ENCODE results near the gene RNF167.

GRCh38 chr17:4893721-4894560 is 46.1 kb upstream of the RNF167 start:
- TF ChIP-seq EP300 (IDR thresholded peaks at IDR 0.05; ENCODE audit: borderline replicate concordance) = no peak
- no peak for TF ChIP-seq CREB1 (IDR thresholded peaks at IDR 0.05; ENCODE audit: low read depth)
- no peak for TF ChIP-seq RAD21 (IDR thresholded peaks at IDR 0.05; ENCODE audit: low read depth)
- TF ChIP-seq USF1 (IDR thresholded peaks at IDR 0.05) = no peak
- TF ChIP-seq TCF12 (IDR thresholded peaks at IDR 0.05; ENCODE audit: low read depth) = no peak
- TF ChIP-seq FOXM1 (IDR thresholded peaks at IDR 0.05; ENCODE audit: borderline replicate concordance, low read depth) = no peak
- no peak for TF ChIP-seq CEBPB (IDR thresholded peaks at IDR 0.05)
- no peak for TF ChIP-seq TAF1 (IDR thresholded peaks at IDR 0.05; ENCODE audit: low read depth)
- no peak for TF ChIP-seq MAX (IDR thresholded peaks at IDR 0.05)
